Gastroesophageal sphincter (tissue), 3 donors: Measurements from ENCODE around the gene CDK3.

ENCODE experiments used
- POLR2A ChIP-seq, 2 donors: fragments of 450-650 bp; IDR thresholded peaks; one replicate each; pipeline ENCODE4 v1.6.1; 2017; ENCODE audit warnings: antibody characterized with exemption in 2 of 2, mild to moderate bottlenecking in 2 of 2, moderate library complexity in 1 of 2
- POLR2AphosphoS5 ChIP-seq: sonication (generic); formaldehyde crosslinking; IDR thresholded peaks from one replicate; pipeline ENCODE4 v1.6.1; 2017; ENCODE audit warnings: antibody characterized with exemption
- TF ChIP-seq, protein P1 (sequence below), 4 experiments: fragments of 200-600 bp in 2 of 4; fragments of 450-650 bp in 2 of 4; sonication (generic) in 1 of 4; IDR thresholded peaks; one replicate each; pipeline ENCODE4 v1.5.1; 2017 to 2019; ENCODE audit warnings: antibody characterized with exemption in 4 of 4, mild to moderate bottlenecking in 2 of 4, moderate library complexity in 2 of 4

DNA sequence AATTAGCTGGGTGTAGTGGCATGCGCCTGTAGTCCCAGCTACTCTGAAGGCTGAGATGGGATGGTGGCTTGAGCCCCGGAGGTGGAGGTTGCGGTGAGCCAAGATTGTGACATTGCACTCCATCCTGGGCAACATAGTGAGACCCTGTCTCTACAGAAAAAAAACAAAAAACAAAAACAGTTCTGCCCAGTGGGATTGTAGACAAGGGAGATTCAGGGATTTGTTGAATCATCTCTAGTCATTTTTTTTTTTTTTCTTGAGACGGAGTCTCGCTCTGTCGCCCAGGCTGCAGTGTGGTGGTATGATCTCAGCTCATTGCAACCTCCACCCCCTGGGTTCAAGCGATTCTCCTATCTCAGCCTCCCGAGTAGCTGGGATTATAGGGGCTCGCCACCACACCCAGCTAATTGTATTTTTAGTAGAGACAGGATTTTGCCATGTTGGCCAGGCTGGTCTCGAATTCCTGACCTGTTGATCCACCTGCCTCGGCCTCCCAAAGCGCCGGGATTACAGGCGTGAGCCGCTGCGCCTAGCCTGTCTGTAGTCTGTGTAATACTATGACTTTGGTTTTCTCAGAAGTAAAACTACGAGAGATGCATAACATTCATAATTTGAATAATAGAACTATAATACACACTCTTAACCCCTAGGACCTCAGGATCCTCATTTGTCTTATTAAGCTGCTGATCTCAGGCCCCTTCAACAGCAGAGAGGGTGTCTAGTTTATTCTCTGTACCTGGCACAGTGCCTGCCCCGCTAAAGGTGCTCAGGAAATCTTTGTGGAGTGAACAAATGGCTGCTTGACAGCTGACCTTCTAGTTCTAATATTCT lies 20.3 kb upstream of the CDK3 start:
- TF ChIP-seq, protein P1, sequence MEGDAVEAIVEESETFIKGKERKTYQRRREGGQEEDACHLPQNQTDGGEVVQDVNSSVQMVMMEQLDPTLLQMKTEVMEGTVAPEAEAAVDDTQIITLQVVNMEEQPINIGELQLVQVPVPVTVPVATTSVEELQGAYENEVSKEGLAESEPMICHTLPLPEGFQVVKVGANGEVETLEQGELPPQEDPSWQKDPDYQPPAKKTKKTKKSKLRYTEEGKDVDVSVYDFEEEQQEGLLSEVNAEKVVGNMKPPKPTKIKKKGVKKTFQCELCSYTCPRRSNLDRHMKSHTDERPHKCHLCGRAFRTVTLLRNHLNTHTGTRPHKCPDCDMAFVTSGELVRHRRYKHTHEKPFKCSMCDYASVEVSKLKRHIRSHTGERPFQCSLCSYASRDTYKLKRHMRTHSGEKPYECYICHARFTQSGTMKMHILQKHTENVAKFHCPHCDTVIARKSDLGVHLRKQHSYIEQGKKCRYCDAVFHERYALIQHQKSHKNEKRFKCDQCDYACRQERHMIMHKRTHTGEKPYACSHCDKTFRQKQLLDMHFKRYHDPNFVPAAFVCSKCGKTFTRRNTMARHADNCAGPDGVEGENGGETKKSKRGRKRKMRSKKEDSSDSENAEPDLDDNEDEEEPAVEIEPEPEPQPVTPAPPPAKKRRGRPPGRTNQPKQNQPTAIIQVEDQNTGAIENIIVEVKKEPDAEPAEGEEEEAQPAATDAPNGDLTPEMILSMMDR (IDR thresholded peaks at IDR 0.05): no peak
- no peak for TF ChIP-seq POLR2A (IDR thresholded peaks at IDR 0.05)
- no peak for TF ChIP-seq POLR2AphosphoS5
